Activated CD8-positive, alpha-beta memory T cell treated with anti-CD3 and anti-CD28 coated beads for 48 hours (primary cell): ENCODE data around the gene C20orf204.
"Not testable (repeated sequence)": the region's sequence is repeated elsewhere in the genome, so short reads cannot be mapped to it uniquely, and the experiment has no call there.

Experiments
- DNase-seq, 3 experiments: peaks; one replicate each; pipeline ENCODE4 v3.0.0-alpha.2; 2020; ENCODE audit warnings: low read depth in 2 of 3, low spot score in 2 of 3

C20orf204 gene, protein sequence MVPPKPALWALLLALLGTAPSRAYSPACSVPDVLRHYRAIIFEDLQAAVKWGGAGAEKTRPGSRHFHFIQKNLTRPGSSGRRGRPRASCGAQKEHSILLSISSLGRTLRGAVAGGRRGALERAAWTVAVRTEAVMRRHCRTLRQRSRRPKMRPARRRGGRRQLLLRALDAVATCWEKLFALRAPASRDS

DNA sequence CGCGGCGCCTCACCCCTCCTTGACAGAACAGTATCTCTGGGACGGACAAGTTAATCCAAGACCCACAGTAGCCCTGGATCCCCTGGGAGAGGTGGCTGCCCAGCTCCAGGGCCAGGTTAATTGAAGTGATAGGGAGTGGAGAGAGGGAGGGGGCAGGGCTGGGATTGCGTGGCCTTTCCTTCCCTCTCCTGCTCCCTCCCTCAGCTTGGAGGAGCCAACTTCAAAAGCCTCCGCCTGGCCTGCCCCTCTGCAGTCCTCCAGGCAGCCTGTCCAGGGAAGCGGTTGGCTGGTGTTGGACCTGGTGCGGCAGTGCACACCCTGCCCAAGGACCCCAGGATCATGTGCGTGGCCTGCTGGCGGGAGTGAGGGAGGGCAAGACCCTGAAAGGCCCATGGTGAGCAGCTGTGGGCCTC is at the start of gene C20orf204:
C20orf204 (plus strand) TSS at position 250 of the 413 bp plus-strand sequence; CDS start at position 392, 142 bp downstream.
- no peak for DNase-seq

DNA sequence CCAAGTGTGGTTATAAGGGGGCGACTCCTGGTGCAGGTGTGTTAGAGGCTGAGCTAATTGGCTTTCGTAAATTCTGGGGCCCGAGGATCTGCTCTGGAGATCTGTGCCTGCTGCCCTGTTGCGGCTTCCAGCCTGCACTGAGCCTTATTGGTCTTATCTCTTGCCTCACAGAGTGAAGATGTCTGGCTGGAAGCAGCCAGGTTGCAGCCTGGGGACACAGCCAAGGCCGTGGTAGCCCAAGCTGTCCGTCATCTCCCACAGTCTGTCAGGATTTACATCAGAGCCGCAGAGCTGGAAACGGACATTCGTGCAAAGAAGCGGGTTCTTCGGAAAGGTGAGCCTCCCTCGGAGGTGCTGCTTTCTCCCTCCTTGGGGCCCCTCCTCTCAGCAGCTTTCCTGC is 35.1 kb upstream of the C20orf204 start:
- no peak for DNase-seq

DNA sequence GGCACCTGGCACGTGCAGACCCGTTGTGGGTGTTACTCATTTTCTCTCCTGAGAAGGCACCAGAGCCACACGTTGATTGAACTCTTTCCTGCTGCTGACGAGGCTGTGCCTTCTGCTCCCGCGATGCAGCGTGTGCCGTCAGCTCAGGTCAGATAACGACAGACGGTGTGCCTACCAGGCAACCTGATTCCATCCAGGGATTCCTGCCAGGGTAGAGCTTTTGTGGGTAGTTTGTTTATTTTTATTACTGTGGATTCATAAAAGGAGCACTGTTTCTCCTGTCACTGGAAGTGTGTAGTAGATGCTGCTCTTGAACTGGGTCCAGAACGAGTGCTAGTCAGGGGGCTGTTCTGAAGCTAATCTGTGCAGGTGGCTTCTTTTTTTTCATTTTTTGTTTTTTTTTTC is 34.4 kb upstream of the C20orf204 start:
- DNase-seq: no peak

DNA sequence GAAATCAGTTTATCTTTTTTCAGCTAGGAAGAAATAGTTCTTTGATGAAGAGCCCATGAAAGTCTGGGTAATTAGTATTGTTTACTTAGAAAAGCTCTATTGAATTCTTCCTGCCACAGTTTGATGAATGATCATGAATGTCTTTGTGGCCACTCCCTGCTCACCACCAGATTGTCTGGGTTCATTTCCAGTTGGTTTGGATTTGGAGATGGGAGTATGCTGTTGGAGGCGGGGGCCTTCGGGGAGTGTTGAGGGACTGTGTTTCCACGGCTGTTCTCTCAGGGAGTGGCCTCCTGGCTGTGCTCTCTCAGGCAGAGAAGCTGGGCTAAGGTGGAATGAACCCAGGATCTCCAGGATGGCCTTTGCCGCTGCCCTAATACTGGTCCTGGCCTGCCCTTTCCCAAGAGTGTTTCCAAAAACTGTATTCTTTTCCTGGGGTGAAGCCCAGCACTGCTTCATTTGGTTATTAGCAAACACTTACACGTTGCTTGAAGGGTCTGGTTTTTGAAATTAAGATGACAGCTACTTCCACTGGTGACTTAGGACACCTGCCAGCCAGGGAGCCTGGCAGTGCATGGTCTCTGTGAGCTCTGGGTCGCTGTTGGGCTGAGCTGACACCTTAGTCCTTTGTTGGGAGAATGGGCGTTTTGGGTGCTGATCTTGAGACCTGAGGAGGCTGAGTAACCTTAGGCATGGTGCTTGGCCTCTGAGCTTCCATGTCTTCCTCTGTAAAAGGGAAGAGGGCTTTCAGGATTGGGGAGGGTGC is 31.8 kb upstream of the C20orf204 start:
- DNase-seq: no peak

DNA sequence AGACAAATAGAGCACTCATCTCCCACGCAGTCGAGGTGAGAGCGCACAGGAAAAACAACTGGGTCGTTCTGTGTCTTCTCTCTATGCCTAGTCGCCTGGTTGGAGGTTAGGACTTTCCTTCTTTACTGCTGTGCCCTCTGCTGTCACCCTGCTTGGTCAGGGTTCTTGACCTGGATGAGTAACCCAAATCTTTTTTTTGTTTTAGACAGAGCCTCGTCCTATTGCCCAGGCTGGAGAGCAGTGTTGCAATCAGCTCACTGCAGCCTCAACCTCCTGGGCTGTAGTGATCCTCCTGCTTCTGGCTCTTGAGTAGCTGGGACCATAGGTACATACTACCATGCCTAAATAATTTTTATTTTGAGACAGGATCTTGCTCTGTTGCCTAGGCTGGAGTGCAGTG is 30.6 kb upstream of the C20orf204 start:
- no peak for DNase-seq

DNA sequence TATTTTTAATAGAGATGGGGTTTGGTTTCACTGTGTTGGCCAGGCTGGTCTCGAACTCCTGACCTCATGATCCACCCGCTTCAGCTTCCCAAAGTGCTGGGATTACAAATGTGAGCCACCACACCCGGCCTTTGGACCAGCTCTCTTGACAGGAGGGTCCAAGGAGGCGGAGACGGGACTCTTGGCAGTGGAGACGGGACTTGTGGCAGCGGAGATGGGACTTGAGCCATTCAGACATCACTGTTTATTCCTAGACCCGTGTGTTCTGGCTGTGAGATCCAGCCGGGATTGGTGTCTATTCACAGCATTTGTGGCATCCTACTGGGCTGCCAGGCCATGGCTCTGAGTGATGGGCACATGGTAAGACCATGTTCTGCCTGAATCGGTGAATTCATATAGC is 29.5 kb upstream of the C20orf204 start:
- DNase-seq: no peak

DNA sequence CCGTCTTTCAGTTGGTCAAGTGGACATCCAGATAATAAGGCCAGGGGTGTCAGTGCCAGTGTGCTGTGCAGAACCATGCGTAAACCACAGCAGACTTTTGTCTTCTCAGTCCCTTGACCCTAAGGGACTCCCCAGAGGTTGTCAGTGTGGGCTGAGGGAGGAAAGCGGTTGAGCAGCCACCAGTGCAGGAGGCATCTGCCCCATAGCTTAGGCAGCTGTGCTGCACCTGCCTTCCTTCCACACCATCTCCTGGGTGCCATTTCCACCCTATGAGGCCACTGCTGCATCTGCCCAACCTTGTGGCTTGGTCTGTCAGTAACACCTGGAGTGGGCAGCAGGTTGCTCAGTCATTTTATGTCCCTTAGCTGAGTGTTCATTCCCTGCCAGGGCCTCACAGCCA is 29.1 kb upstream of the C20orf204 start:
- DNase-seq: no peak

DNA sequence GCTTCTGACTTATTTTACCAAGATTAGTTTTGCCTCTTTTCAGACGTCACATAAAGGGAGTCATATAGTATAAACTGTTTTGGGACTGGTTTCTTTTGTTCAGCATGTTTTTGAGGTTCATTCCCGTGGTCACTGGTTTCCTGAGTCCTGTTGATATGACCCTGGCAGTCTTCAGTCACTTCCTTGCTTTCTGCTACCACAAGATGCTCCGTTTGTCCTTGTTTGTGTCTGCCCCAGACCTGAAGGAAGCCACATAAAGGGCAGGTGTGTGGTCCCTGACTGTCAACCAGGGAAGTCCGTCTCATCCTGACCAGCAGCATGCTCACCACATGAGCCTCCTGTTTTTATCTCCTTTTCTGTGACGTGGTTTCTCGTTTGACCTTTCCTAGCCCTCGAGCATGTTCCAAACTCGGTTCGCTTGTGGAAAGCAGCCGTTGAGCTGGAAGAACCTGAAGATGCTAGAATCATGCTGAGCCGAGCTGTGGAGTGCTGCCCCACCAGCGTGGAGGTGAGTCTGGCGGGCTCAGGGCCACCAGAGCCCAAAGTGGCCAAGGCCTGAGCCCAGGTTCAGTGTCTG is 26.1 kb upstream of the C20orf204 start:
- no peak for DNase-seq

DNA sequence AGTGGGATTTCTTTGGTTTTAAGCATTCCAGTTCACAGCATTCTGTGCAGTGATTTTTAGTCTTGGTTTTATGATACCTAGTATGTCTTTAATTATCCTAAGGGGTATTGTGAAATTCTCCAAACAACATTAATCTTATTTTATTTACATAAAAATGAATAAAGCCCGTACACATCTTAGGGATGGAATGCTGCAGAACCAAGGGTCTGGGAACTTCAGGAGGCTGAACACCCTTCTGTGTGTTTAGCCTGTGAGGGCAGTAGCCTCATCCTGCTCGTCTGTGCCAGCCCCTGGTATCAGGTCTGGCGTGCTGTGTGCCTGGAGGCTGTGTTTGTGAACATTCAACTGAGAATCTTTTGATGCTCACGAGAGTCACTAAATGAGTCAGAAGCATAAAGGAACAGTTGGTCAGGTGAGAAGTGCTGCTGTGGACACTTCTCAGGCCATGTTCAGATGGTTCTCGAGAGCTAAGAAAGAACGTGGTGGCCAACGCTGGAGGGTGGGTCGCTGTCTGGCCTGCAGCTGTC is 25.2 kb upstream of the C20orf204 start:
- no peak for DNase-seq

DNA sequence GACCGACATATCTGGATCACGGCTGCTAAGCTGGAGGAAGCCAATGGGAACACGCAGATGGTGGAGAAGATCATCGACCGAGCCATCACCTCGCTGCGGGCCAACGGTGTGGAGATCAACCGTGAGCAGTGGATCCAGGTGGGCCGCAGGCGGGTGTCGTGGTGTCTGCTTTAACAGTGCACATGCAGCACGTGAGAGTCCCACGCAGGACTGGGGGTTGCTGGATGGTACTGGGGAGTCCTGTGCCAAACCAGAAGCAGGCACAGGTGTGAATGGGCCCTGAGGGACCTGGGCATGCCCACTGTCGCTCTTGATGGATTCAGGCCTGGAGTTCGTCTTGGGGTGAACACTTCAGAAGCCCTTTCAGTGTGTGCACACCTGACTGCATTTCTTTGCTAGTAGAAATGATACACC is 24.6 kb upstream of the C20orf204 start:
- no peak for DNase-seq

DNA sequence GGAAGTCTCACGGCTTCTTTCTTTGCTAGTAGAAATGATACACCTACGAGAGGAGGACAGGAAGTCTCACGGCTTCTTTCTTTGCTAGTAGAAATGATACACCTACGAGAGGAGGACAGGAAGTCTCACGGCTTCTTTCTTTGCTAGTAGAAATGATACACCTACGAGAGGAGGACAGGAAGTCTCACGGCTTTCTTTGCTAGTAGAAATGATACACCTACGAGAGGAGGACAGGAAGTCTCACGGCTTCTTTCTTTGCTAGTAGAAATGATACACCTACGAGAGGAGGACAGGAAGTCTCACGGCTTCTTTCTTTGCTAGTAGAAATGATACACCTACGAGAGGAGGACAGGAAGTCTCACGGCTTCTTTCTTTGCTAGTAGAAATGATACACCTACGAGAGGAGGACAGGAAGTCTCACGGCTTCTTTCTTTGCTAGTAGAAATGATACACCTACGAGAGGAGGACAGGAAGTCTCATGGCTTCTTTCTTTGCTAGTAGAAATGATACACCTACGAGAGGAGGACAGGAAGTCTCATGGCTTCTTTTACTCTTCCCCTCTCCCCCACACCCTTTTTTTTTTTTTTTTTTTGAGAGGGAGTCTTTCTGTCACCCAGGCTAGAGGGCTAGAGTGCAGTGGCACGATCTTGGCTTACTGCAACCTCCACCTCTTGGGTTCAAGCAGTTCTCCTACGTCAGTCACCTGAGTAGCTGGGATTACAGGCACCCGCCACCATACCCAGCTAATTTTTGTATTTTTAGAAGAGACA is 23.4 kb upstream of the C20orf204 start:
- DNase-seq: not testable (repeated sequence)

DNA sequence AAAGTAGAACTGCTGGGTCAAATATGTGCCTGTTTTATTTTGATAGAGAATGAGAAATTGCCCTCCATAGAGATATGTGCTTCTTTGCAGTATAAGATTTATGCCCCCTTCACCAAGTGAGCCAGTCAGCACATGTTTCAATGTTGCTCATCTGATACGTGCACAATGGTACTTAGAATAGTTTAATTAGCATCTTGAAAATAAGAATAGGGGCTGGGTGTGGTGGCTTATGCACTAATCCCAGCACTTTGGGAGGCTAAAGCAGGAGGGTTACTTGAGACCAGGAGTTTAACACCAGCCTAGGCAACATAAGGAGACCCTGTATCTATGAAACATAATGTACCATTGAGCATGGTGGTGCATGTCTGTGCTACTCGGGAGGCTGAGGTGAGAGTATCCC is 20.3 kb upstream of the C20orf204 start:
- DNase-seq: no peak

DNA sequence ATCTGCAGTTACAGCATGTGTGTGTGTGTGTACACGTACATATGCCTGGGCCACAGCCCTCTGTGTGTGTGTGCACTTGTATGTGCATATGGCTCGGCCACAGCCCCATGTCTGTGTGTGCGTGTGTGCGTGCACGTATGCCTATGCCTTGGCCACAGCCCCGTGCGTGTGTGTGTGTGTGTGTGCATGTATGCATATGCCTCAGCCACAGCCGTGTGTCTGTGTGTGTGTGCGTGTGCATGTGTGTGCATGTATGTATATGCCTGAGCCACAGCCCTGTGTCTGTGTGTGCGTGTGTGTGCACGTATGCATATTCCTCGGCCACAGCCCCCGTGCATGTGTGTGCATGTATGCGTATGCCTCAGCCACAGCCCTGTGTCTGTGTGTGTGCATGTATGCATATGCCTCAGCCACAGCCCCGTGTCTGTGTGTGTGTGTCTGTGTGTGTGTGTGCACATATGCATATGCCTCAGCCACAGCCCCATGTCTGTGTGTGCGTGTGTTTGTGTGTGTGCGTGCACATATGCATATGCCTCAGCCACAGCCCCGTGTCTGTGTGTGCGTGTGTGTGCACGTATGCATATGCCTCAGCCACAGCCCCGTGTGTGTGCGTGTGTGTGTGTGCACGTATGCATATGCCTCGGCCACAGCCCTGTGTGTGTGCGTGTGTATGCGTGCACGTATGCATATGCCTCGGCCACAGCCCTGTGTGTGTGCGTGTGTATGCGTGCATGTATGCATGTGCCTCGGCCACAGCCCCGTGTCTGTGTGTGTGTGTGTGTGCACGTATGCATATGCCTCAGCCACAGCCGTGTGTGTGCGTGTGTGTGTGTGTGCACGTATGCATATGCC is 14.6 kb upstream of the C20orf204 start:
- DNase-seq: no peak

DNA sequence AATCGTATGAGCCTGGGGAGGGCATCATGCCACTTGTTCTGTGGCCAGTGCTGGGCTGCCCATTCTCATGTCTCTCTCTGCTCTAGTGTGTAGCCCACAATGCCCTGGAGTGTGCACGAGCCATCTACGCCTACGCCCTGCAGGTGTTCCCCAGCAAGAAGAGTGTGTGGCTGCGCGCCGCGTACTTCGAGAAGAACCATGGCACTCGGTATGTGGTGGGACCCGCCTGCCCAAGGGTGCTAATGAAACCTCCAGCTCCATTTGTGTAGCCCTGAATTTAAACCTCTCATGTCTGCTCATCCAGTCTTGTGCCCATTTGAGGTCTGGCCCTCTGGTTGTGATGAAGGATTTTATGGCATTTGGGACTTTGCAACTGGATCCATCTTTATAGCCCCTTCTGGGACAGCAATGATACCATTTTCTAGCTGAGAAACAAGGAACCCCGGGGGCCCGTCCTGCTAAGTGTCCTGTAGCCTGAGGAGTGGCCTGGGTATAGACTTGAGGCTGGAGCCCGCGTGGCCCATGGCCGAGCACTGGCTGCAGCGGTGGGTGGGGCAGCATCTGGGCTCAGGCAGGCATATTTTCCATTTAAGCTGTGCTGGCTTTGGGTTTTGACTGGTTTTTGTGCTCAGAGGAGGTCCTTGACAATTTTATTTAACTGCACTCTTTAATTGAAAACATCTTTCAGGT is 13.2 kb upstream of the C20orf204 start:
- DNase-seq: no peak

DNA sequence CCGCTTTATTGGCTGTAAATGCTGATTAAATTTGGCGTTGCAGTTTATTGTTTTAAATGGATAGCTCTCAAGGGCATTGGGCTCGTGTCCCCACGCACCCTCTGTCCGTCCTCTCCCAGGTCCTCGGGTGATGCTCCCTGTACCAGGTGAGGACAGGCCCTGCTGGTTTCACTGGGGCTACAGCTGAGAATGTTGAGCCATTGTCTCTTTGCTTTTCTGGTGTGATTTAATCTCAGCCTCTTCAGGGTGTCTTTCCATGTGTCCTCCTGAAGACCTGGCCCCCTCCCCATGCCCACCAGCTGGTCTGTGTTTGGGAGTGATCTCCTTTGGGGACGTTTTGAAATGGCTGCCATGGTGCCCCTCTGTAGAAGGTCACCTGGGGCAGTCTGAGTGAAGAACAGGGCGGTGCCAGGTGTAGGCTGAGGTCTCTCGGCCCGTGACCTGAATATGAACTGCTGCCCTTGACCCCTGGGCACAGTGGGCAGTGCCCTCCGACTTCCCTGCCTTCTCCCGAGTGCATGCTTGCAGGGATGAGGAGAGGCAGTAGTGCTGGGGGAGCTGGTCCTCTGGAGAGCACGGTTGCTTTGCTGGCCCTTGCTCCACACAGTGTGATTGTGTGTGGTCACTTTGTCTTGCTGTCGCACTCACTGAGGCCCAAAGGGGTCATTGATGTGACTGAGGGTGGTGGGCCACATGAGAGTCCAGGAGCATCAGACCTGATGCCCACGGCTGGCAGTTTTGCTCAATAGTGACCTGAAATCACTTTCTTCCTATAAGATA is 12.4 kb upstream of the C20orf204 start:
- DNase-seq: no peak

DNA sequence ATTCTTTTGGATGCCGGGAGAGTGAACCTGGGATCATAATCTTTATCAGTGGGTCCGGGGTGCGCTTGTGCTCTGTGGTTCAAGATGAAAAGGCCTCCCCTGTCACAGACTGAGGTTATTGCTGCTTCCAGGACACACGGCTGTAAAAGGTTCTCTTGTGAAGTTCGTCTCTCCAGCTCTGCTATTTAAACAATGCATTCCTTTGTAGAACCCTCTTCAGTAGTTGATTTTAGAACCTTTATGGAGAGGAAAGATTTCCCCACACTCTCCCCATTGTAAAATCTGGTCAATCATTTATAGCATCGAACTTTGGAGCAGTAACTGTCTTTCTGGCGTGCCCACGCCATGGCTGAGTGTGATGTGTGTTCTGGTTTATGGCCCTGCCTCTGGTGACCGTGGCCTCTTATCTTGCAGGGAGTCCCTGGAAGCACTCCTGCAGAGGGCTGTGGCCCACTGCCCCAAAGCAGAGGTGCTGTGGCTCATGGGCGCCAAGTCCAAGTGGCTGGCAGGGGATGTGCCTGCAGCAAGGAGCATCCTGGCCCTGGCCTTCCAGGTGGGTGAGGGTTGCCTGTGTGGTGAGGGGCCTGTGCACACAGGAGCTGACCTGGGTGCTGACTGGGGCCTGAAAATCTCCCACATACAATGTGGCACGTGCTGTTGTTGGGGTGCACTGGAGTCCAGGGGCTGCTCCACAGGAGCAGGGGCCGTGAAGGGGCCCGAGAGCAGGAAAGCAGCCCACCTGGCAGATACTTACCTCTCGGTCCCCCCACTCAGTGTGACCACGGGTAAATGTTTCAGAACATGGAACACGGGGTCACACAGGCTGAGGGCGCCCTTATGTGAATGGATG is 11.6 kb upstream of the C20orf204 start:
- no peak for DNase-seq

DNA sequence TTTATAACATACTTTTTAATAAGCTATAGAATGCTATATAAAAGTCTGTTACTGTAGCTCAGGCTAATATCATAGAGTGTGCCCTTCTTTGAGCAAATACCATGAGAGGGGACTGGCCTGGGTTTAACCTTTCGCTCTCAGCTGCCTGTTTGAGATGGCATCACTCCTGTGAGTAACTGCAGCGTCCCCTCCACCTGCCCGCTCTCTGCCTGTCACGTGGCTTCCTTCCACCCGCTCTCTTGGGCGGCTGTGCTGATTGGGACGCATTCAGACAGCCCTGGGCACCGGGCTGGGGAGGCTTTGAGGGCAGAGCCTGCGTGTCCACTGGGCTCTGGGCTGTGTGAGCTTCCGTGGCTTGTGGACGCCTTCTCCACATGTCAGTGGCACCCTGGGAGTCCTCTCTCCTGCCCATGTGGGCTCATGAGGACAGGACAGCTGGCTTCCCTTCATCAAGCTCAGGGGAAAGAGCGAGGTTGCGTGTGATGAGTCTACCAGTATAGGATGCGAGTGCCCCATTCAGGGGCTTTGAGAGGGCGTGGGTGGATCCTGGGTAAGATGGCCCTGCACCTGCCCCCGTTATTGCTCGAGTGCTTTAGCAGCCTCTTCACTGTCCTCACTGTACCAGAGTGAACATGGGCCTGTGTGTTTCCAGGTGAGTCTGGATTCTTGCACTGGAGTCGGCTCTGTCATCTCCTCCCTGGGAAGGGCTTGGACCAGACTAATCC is 10.7 kb upstream of the C20orf204 start:
- DNase-seq: no peak
